SH-SY5Y (cell line): Measurements from ENCODE around the gene PPP1R3E.

ENCODE experiments used
- GATA2 ChIP-seq: IDR thresholded peaks from 2 replicates; pipeline ENCODE4 v1.6.1; 2011; ENCODE audit warnings: mild to moderate bottlenecking, low read depth, low read length
- GATA3 ChIP-seq: IDR thresholded peaks from 2 replicates; pipeline ENCODE4 v1.6.1; 2011; ENCODE audit warnings: low read depth, mild to moderate bottlenecking, low read length, moderate library complexity

GRCh38 chr14:23275412-23275811, 27.2 kb downstream of the PPP1R3E start:
- TF ChIP-seq GATA3, result no peak
- TF ChIP-seq GATA2, result no peak
